Duodenal mucosa (tissue), 2 donors: ENCODE measurements around the gene POLR2J.

Experiments used
- H3K27ac ChIP-seq: one replicate; pipeline ENCODE4 v1.7.0; 2013; ENCODE audit warnings: low read depth, low read length
- H3K27me3 ChIP-seq, 2 donors: one replicate each; pipeline ENCODE4 v1.7.0; 2013; ENCODE audit warnings: low read length in 2 of 2, control low read depth in 1 of 2; ENCODE audit not compliant: insufficient read depth in 2 of 2, control insufficient read depth in 1 of 2
- H3K36me3 ChIP-seq, 2 donors: one replicate each; pipeline ENCODE4 v1.7.0; 2013; ENCODE audit warnings: low read length in 2 of 2, control low read depth in 1 of 2; ENCODE audit not compliant: insufficient read depth in 2 of 2, control insufficient read depth in 1 of 2
- H3K4me1 ChIP-seq, 2 donors: one replicate each; pipeline ENCODE4 v1.7.0; 2013; ENCODE audit warnings: low read length in 2 of 2, control low read depth in 1 of 2; ENCODE audit not compliant: insufficient read depth in 2 of 2, control insufficient read depth in 1 of 2
- H3K4me3 ChIP-seq, 2 donors: one replicate each; pipeline ENCODE4 v1.7.0; 2013; ENCODE audit warnings: low read length in 2 of 2, low read depth in 1 of 2
- H3K9ac ChIP-seq, 2 donors: one replicate each; pipeline ENCODE4 v1.7.0; 2013; ENCODE audit warnings: low read length in 2 of 2, low read depth in 1 of 2
- H3K9me3 ChIP-seq, 2 donors: one replicate each; pipeline ENCODE4 v1.7.0; 2013; ENCODE audit warnings: low read length in 2 of 2, control low read depth in 1 of 2; ENCODE audit not compliant: control insufficient read depth in 1 of 2

Gene POLR2J

GRCh38 chr7:102424787-102425218 lies 53.9 kb downstream of the POLR2J start:
- peak overlapping the region in 1 of 2 donors; percentile 69 for H3K9ac ChIP-seq
- peaks cover 15 to 37% of the 10 kb centered on the region in 2 donors for H3K4me1 ChIP-seq
- H3K27ac ChIP-seq = peak overlapping the region; percentile 92
- H3K27me3 ChIP-seq = no peaks in the 10 kb centered on the region
- peak overlapping the region in 1 of 2 donors; percentile 50 for H3K4me3 ChIP-seq
- peaks cover 5 to 44% of the 10 kb centered on the region in 2 donors for H3K36me3 ChIP-seq
- no peaks in the 10 kb centered on the region for H3K9me3 ChIP-seq

DNA sequence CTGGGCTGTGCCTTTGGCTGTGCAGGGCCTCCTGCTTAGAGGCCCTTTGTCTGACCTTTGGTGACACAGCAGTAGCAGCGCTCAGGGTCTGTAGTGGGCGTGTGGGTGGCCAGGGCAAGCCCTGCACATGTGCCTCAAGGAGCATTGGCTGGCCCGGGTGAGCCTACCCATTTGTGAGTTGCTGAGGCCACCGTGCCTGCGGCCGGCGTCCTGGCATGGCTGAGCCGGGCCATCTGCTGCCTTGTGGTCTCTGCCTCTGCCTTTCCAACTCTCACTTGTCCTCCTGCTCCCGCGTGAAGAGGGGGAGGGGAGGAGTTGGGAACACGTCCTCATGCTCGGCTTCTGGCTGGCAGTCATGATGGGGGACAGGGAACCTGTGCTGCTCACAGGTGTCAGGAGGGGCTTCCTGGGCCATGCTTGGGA lies 54.6 kb downstream of the POLR2J start:
- Histone ChIP-seq H3K4me3 (no peak overlapping the region), H3K27me3 (no peaks in the 10 kb centered on the region), H3K27ac (no peak overlapping the region), H3K9ac (no peak overlapping the region), H3K4me1 (peaks cover 15 to 37% of the 10 kb centered on the region in 2 donors), H3K36me3 (peaks cover 5 to 51% of the 10 kb centered on the region in 2 donors), H3K9me3 (no peaks in the 10 kb centered on the region)
